HG03565 (cell line): ENCODE measurements around the gene THRB.
A peak's percentile ranks its signal among the peaks of the same experiment; 100 is the strongest.

Source experiments
- ATAC-seq: cut with Tn5 transposase; IDR thresholded peaks from one replicate; pipeline ENCODE4 v1.9.1; 2021; ENCODE audit warnings: mild to moderate bottlenecking, moderate library complexity; ENCODE audit not compliant: unreplicated experiment

Gene THRB

GRCh38 chr3:24492971-24493551 lies 1.6 kb downstream of the THRB start:
- ATAC-seq = no peak

DNA sequence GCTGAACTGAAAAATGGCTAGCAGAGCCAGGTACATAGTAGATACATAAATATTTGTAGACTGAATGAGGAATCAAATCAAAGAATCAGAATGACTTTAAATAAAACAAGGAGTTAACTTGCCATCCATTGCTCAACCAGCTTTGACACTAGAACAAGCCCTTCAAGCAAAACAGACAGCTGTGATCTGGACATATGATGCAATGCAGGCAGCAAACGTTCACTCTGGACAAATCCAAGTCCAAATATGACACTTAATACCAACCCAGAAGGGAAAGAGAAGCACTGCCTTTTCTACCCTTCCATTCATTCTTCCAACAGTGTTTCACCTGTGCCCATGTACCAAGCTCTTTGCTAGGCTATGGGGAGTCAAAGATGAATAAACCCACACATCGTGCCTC lies 4.5 kb downstream of the THRB start:
- no peak for ATAC-seq

- ATAC-seq = no peak
Observed at GRCh38 chr3:24487325-24488262, 7.1 kb downstream of the THRB start.

- ATAC-seq = no peak
Observed at GRCh38 chr3:24485511-24485910, 9.1 kb downstream of the THRB start.

DNA sequence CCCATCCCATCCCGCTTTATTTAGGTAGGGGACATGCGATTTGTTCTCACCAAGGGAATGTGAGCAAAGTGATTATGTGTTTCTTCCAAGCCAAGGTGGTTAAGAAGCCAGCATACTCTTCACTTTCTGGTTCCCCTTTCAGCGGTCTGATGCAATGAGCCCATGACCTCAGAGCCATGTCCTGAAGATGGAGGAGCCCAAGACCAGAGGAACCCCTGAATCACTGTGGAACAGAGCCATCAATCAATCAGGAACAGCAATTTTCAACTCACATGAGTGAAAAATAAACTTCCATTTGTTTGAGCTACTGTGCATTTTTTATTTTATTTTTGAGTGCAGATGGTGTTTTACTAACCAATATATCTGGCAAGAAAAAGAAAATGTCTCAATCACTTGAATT lies 10.8 kb downstream of the THRB start:
- ATAC-seq = no peak

DNA sequence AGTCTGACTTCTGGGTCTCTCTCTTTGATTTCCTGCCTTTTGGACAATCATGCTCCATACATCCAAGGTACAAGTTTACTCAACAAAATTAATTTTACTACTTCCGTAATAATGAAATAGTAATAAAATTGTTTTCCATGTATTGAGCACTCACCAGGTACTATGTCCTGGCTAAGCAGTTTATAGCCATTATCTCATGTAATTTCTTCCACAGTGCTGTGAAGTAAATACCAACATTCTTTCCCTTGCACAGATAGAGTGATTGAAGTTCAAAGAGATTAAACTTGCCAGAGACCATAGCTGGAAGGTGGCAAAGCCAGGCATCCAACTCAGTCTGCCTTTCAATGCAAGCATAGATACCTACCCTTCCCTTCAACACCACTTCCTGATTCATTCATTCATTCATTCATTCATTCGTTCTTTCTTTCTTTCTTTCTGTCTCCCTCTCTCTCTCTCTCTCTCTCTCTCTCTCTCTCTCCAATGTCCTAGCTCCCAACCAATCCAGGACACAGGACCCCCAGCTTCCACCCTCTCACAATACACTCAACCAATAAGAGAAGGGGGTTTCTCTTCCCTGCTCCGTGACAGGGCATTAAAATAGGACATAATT lies 12.4 kb downstream of the THRB start:
- ATAC-seq = no peak

- no peak for ATAC-seq
Observed at GRCh38 chr3:24481193-24481592, 13.5 kb downstream of the THRB start.

GRCh38 chr3:24480497-24480896 lies 14.2 kb downstream of the THRB start:
- peak; percentile 45 for ATAC-seq

GRCh38 chr3:24479816-24480215 lies 14.8 kb downstream of the THRB start:
- no peak for ATAC-seq

- ATAC-seq = no peak
Observed at GRCh38 chr3:24476871-24477656, 17.6 kb downstream of the THRB start.

GRCh38 chr3:24475925-24476324 lies 18.7 kb downstream of the THRB start:
- ATAC-seq = no peak

- no peak for ATAC-seq
Observed at GRCh38 chr3:24474862-24475261, 19.8 kb downstream of the THRB start.

DNA sequence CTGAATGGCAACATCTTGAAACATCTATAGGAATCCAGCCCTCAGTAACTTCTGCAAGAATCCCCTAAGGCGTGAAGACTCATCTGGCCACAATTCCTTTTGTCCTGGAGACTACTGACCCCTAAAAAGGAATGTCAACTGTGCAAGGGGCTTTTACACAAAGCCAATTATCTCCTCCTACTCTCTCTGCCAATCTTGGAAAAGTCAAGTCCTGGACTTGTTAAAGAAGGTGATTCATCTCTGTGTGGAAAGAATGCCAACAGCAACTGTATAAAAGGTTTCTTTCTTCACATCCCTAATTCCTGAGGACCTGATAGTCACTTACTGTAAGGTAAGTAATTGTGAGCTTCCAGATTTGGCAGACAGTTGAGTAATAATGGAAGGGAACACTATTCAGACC lies 22.3 kb downstream of the THRB start:
- no peak for ATAC-seq

GRCh38 chr3:24471486-24471885 lies 23.2 kb downstream of the THRB start:
- ATAC-seq = no peak

- no peak for ATAC-seq
Observed at GRCh38 chr3:24470277-24470676, 24.4 kb downstream of the THRB start.

- no peak for ATAC-seq
Observed at GRCh38 chr3:24464389-24464788, 30.3 kb downstream of the THRB start.

DNA sequence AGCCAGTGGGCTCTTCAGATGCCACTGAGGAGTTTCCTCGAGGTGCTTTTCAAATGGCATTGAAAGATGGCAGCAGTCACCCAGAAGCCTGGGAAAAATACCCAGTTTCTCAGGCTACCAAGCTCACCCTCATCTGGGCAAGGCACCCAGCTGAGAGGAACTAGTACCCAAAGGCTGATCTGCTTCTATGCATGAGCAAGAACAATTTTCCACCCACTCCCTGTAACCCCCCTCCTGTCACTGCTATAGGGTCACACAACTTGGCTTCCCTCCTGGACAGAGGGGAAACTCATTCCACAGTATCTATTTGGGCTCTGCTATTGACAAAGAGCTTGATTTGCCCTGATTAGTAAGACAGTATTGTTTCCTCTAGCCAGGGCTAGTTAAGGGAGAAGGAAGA lies 31.9 kb downstream of the THRB start:
- ATAC-seq = no peak

DNA sequence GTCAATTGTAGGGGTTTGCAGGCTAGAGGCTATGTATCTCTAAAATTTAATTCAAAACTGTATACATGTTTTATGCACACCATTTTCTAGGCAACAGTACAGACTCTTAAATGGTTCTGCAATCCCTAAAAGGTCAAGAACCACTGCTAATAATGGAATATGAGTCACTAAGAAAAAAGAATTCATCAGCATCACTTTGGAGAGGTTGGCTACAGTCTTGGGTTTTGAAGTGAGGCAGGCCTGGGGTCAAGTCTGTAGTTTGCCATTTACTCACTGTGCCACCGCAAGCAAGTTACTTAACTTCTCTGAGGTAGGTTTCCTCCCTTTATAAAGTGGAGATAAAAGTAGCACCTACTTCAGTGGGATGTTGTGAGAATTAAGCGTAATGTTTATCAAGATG lies 33.7 kb downstream of the THRB start:
- ATAC-seq = no peak

GRCh38 chr3:24457719-24458118 lies 36.9 kb downstream of the THRB start:
- no peak for ATAC-seq

DNA sequence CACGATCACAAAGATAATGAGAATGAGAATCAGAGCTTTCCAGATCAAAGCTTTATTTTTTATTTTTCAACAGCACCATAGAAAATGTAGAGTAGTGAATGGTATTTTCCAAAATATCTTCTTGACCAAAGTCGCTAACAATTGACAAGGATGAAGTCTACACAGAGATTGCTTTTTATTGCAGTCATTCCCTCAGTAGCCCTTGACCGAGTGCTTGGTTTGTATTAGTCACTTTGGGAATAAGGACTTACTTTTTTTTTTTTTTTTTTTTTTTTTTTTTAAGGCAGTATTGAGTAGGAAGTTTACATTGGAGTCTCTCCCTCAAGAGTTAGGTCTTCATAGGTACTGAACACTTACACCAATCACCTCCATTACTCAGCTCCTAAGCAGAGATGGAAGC lies 39.8 kb downstream of the THRB start:
- ATAC-seq = no peak

DNA sequence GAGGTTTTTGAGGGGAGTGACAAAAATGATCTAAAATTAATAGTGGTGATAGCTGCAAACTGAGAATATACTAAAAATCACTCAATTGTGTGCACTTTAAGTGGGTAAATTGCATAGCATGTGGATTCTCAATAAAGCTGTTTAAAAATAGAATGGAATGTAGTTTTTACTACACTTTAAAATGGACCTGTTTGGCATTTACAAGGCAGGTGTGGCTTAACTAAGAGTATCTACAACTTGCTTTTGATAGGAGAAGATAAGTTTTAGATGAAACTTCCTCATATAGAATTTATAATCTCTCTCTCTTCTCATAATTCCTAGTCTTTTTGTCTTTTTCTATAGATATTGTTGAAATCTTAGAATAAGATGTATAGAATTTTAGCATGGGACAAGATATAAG lies 40.3 kb downstream of the THRB start:
- ATAC-seq = no peak
